ENCODE results near the gene PTK7.
"Not testable (repeated sequence)": the region's sequence is repeated elsewhere in the genome, so short reads cannot be mapped to it uniquely, and the experiment has no call there.

The PTK7 gene

GRCh38 chr6:43054206-43054943 lies 21.7 kb upstream of the PTK7 start:
- no peak for DNase-seq

- DNase-seq = no peak
Measured at GRCh38 chr6:43055966-43056365, 20.1 kb upstream of the PTK7 start.

GRCh38 chr6:43058531-43058930 lies 17.6 kb upstream of the PTK7 start:
- DNase-seq = no peak

- peak; percentile 99 for DNase-seq
Measured at GRCh38 chr6:43059168-43060033, 16.7 kb upstream of the PTK7 start, which contains the start of the genes KLC4 and MRPL2. Gene KLC4 (plus strand): TSS chr6:43059631. CDS start chr6:43061336, 1,705 bp downstream. Gene MRPL2 (minus strand): TSS chr6:43059434. CDS start chr6:43059381, 53 bp downstream.

GRCh38 chr6:43060034-43060754 lies 15.9 kb upstream of the PTK7 start:
- DNase-seq = no peak

GRCh38 chr6:43060755-43061633 lies 15.1 kb upstream of the PTK7 start:
- no peak for DNase-seq

GRCh38 chr6:43061861-43062260 lies 14.3 kb upstream of the PTK7 start:
- no peak for DNase-seq

- no peak for DNase-seq
Measured at GRCh38 chr6:43062818-43063217, 13.3 kb upstream of the PTK7 start.

- DNase-seq = peak; percentile 44
Measured at GRCh38 chr6:43070028-43070632, 6.0 kb upstream of the PTK7 start.

- no peak for DNase-seq
Measured at GRCh38 chr6:43074847-43075669, 1.1 kb upstream of the PTK7 start.

GRCh38 chr6:43076464-43077332 lies 584 bp downstream of the PTK7 start:
- no peak for DNase-seq

GRCh38 chr6:43077333-43077809 lies 1.3 kb downstream of the PTK7 start:
- no peak for DNase-seq

- no peak for DNase-seq
Measured at GRCh38 chr6:43077981-43078511, 1.9 kb downstream of the PTK7 start.

- no peak for DNase-seq
Measured at GRCh38 chr6:43078691-43079090, 2.6 kb downstream of the PTK7 start.

GRCh38 chr6:43081043-43081442 lies 4.9 kb downstream of the PTK7 start:
- no peak for DNase-seq

- not testable (repeated sequence) for DNase-seq
Measured at GRCh38 chr6:43081922-43082321, 5.8 kb downstream of the PTK7 start.

GRCh38 chr6:43082806-43083655 lies 6.9 kb downstream of the PTK7 start:
- DNase-seq = no peak

- peak; percentile 41 for DNase-seq
Measured at GRCh38 chr6:43086022-43086658, 10.0 kb downstream of the PTK7 start.
